ENCODE measurements around the gene NPAS3. TPM values are rescaled to one million over a fixed set of nuclear protein-coding genes. Genes with fewer than 3 reads are reported as not detected.

Gene NPAS3
- total and polyA plus RNA-seq, 4 donors: 0.07 to 0.09 (median 0.08) TPM; not detected in 1

DNA sequence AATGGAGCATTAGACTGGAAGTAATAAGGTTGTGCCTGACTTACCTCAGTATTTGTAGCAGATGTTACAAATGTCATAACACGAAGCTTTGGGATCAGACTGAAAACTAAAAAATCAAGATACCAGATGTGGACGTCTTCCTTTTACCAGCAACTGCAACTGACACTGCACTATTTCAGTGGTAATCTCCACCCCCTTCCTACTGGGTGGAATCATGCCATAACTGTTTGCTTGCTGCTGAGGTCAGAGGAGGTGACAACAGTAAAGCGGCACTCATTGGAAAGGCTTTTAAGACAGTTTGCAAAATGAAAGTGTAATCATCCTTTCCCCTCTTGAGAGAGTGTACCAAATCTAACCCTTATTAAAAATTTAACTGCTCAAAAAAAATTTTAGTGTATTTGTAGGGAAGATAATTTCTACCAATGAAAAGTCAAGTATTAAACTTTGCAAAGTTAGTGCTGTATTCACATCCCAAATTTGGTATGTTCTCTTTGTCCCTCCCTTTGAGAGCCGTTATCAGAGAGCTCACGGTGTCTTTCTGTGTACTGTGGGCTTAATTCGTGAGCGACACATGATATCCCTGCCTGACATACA, 420.7 kb downstream of the NPAS3 start:
- 69% methylated on average over 7 of the region's 7 CpGs for WGBS
- Histone ChIP-seq H3K36me3 (ENCODE audit: control insufficient read depth in 4 of 4, insufficient read depth in 3 of 4, low read depth in 1 of 4, low read length in 3 of 4) (no peaks in the 10 kb centered on the region), H3K9ac (ENCODE audit: low read depth in 1 of 2, low read length in 2 of 2) (no peak overlapping the region), H3K9me3 (ENCODE audit: control insufficient read depth in 4 of 4, low read length in 3 of 4) (no peaks in the 10 kb centered on the region), H3K27ac (ENCODE audit: low read depth in 1 of 2, low read length in 2 of 2) (no peak overlapping the region), H3K4me3 (ENCODE audit: low read depth in 1 of 3, low read length in 3 of 3) (no peak overlapping the region), H3K4me1 (ENCODE audit: control insufficient read depth in 4 of 4, insufficient read depth in 4 of 4, low read length in 3 of 4) (no peaks in the 10 kb centered on the region), H3K27me3 (ENCODE audit: control insufficient read depth in 4 of 4, insufficient read depth in 4 of 4, low read length in 3 of 4) (peaks cover 0 to 2% (median 1%) of the 10 kb centered on the region in 4 donors)
- DNase-seq (ENCODE audit: low spot score): no peak
- no peak for TF ChIP-seq NR2F2 (IDR thresholded peaks at IDR 0.05)

DNA sequence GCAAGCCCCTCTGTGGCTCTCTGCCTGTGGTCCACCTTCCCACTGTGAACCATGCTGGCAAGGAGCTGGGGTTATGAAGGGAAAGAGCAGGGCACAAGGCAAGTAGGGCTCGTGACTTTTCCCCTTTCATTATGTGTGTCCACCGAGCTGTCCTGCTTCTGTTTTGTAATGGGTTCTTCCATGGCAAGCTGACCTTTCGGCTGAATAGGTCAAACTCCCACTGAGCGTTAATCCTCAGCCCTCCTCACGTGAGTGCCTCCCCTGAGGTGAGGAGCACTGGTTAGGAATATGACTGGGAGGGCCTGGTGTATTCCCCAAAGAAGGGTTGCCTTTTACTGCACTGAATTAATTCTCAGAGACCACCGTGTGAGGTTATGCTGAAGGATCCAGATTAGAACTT, 424.3 kb downstream of the NPAS3 start:
- H3K9me3 ChIP-seq (ENCODE audit: control insufficient read depth in 4 of 4, low read length in 3 of 4): no peaks in the 10 kb centered on the region
- WGBS: 49% methylated on average over 6 of the region's 6 CpGs
- no peak for DNase-seq (ENCODE audit: low spot score)
- H3K27ac ChIP-seq (ENCODE audit: low read depth in 1 of 2, low read length in 2 of 2): no peak overlapping the region
- H3K27me3 ChIP-seq (ENCODE audit: control insufficient read depth in 4 of 4, insufficient read depth in 4 of 4, low read length in 3 of 4): peaks cover 0 to 2% (median 1%) of the 10 kb centered on the region in 4 donors
- TF ChIP-seq RXRA (IDR thresholded peaks at IDR 0.05) (no peak), JUND (IDR thresholded peaks at IDR 0.05) (no peak), TAF1 (conservative IDR thresholded peaks at IDR 0.05) (no peak), RAD21 (IDR thresholded peaks at IDR 0.05) (no peak), GABPA (IDR thresholded peaks at IDR 0.05 in 1 of 2, conservative IDR thresholded peaks at IDR 0.05 in 1 of 2) (no peak), SP1 (IDR thresholded peaks at IDR 0.05) (no peak), HNF4G (IDR thresholded peaks at IDR 0.05) (no peak), FOXA1 (IDR thresholded peaks at IDR 0.05) (no peak), HNF4A (conservative IDR thresholded peaks at IDR 0.05) (no peak), NR2F2 (IDR thresholded peaks at IDR 0.05) (no peak), YY1 (IDR thresholded peaks at IDR 0.05) (no peak), FOXA2 (IDR thresholded peaks at IDR 0.05) (no peak), CTCF (IDR thresholded peaks at IDR 0.05; ENCODE audit: low read depth, low read length, missing input control) (no peak)
- TF ChIP-seq, protein P1, sequence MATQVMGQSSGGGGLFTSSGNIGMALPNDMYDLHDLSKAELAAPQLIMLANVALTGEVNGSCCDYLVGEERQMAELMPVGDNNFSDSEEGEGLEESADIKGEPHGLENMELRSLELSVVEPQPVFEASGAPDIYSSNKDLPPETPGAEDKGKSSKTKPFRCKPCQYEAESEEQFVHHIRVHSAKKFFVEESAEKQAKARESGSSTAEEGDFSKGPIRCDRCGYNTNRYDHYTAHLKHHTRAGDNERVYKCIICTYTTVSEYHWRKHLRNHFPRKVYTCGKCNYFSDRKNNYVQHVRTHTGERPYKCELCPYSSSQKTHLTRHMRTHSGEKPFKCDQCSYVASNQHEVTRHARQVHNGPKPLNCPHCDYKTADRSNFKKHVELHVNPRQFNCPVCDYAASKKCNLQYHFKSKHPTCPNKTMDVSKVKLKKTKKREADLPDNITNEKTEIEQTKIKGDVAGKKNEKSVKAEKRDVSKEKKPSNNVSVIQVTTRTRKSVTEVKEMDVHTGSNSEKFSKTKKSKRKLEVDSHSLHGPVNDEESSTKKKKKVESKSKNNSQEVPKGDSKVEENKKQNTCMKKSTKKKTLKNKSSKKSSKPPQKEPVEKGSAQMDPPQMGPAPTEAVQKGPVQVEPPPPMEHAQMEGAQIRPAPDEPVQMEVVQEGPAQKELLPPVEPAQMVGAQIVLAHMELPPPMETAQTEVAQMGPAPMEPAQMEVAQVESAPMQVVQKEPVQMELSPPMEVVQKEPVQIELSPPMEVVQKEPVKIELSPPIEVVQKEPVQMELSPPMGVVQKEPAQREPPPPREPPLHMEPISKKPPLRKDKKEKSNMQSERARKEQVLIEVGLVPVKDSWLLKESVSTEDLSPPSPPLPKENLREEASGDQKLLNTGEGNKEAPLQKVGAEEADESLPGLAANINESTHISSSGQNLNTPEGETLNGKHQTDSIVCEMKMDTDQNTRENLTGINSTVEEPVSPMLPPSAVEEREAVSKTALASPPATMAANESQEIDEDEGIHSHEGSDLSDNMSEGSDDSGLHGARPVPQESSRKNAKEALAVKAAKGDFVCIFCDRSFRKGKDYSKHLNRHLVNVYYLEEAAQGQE (IDR thresholded peaks at IDR 0.05): no peak
- TF ChIP-seq, protein P2, sequence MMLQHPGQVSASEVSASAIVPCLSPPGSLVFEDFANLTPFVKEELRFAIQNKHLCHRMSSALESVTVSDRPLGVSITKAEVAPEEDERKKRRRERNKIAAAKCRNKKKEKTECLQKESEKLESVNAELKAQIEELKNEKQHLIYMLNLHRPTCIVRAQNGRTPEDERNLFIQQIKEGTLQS (IDR thresholded peaks at IDR 0.05): no peak
- TF ChIP-seq, protein P3, sequence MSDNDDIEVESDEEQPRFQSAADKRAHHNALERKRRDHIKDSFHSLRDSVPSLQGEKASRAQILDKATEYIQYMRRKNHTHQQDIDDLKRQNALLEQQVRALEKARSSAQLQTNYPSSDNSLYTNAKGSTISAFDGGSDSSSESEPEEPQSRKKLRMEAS (IDR thresholded peaks at IDR 0.05): no peak
- TF ChIP-seq, protein P4, sequence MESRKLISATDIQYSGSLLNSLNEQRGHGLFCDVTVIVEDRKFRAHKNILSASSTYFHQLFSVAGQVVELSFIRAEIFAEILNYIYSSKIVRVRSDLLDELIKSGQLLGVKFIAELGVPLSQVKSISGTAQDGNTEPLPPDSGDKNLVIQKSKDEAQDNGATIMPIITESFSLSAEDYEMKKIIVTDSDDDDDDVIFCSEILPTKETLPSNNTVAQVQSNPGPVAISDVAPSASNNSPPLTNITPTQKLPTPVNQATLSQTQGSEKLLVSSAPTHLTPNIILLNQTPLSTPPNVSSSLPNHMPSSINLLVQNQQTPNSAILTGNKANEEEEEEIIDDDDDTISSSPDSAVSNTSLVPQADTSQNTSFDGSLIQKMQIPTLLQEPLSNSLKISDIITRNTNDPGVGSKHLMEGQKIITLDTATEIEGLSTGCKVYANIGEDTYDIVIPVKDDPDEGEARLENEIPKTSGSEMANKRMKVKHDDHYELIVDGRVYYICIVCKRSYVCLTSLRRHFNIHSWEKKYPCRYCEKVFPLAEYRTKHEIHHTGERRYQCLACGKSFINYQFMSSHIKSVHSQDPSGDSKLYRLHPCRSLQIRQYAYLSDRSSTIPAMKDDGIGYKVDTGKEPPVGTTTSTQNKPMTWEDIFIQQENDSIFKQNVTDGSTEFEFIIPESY (IDR thresholded peaks at IDR 0.05): no peak
- H3K9ac ChIP-seq (ENCODE audit: low read depth in 1 of 2, low read length in 2 of 2): no peak overlapping the region
- no peaks in the 10 kb centered on the region for H3K4me1 ChIP-seq (ENCODE audit: control insufficient read depth in 4 of 4, insufficient read depth in 4 of 4, low read length in 3 of 4)
- no peaks in the 10 kb centered on the region for H3K36me3 ChIP-seq (ENCODE audit: control insufficient read depth in 4 of 4, insufficient read depth in 3 of 4, low read depth in 1 of 4, low read length in 3 of 4)
- H3K4me3 ChIP-seq (ENCODE audit: low read depth in 1 of 3, low read length in 3 of 3): no peak overlapping the region

All from liver (tissue), 9 donors.